OCI-LY7 (cell line): ENCODE measurements around the gene ABR.

Source experiments
- EZH2phosphoT487 ChIP-seq: fragments of 200-600 bp; sonication (generic); IDR thresholded peaks from 2 replicates; pipeline ENCODE4 v1.6.1; 2018; ENCODE audit warnings: low read depth, borderline replicate concordance, mild to moderate bottlenecking, mixed run types, antibody characterized with exemption, low read length, moderate library complexity, mixed read lengths
- TF ChIP-seq, protein P1 (sequence below): fragments of 200-600 bp; sonication (generic); conservative IDR thresholded peaks from 2 replicates; pipeline ENCODE4 v1.5.1; 2014; ENCODE audit warnings: mild to moderate bottlenecking, antibody characterized with exemption, low read length, moderate library complexity, mixed read lengths

DNA sequence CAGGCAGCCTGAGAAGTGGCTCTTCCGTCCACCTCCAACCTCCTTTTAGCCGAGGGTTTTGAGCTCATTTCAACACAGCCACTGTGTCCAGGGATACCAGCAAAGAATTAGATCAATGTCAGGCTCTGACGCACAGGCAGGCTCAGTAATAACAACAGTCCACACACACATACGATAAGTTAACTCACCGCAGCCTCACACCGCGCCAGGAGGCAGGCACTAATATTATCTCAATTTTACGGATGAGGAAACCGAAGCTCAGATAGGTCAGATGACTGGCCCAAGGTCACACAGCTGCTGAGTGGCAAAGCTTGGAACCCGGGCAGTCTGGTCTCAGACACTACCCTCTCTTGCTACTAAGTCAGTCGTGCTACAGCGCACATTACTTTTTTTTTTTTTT, 22.9 kb downstream of the ABR start:
- TF ChIP-seq, protein P1, sequence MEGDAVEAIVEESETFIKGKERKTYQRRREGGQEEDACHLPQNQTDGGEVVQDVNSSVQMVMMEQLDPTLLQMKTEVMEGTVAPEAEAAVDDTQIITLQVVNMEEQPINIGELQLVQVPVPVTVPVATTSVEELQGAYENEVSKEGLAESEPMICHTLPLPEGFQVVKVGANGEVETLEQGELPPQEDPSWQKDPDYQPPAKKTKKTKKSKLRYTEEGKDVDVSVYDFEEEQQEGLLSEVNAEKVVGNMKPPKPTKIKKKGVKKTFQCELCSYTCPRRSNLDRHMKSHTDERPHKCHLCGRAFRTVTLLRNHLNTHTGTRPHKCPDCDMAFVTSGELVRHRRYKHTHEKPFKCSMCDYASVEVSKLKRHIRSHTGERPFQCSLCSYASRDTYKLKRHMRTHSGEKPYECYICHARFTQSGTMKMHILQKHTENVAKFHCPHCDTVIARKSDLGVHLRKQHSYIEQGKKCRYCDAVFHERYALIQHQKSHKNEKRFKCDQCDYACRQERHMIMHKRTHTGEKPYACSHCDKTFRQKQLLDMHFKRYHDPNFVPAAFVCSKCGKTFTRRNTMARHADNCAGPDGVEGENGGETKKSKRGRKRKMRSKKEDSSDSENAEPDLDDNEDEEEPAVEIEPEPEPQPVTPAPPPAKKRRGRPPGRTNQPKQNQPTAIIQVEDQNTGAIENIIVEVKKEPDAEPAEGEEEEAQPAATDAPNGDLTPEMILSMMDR = no peak
- TF ChIP-seq EZH2phosphoT487 = no peak
